ENCODE data around the gene NUDT6.

The NUDT6 gene

GRCh38 chr4:122912810-122913575, 9.4 kb downstream of the NUDT6 start:
- FAIRE-seq: peak; percentile 3

DNA sequence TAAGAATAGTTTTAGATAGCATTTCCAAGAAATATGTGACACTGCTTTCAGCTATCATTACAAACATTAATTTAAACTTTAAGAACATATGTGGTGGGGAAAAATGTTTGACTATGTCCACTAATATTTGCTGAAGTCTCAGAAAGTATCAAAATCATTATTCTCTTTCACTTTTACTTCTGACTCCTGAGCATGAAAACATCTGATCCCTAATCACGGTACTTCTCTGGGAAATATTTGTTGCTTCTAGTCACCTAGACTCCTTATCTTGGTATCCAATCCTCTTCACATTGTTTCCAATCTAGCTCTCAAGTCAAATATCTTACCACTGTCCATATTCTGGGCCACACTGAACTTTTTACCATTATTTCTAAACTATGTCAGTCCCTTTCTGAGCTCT, 10.8 kb downstream of the NUDT6 start:
- FAIRE-seq: no peak

GRCh38 chr4:122909683-122910082, 12.7 kb downstream of the NUDT6 start:
- FAIRE-seq: no peak

DNA sequence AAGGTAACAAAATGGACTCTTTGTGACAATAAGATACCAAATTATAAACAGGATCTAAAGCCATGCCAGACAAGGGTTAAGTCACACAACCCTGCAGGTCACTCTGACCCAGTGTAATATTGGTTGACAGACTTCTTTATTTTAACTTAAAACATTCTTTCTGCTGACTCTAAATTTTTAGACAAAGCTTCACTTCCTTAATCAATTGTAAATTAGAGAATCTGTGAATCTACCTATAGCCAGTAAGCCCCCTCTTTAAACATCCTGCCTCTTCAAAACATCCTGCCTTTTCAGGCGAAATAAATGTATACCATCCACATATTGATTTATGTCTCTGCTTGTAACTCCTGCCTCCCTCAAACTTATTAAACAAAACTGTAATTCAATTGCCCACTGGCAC, 14.2 kb downstream of the NUDT6 start:
- no peak for FAIRE-seq

- no peak for FAIRE-seq
These were observed 15.5 kb downstream of the NUDT6 start for GRCh38 chr4:122906859-122907305.

GRCh38 chr4:122903766-122904288, 18.6 kb downstream of the NUDT6 start:
- no peak for FAIRE-seq

GRCh38 chr4:122901247-122902010, 21.0 kb downstream of the NUDT6 start:
- peak; percentile 83 for FAIRE-seq

DNA sequence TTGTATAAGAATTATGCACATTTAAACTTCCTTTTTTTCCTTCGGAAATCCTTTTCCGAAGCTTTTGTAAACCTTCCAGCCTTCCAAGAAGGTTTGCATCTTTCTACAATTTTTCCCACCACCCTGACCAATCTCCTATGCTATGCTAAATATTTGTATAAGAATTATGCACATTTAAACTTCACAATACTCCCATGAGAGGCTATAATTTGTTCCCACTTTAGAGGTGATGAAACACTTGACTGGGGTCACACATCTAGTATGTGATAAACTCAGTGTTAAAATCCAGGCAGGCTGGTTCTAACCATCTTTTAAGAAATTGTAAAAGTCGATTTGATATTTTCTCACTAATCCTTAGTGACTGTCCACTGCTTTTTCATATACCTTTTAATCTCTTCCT, 22.1 kb downstream of the NUDT6 start:
- peak; percentile 58 for FAIRE-seq

GRCh38 chr4:122899682-122900081, 22.7 kb downstream of the NUDT6 start:
- FAIRE-seq: no peak

- peak; percentile 63 for FAIRE-seq
These were observed 23.8 kb downstream of the NUDT6 start for GRCh38 chr4:122898370-122899150.

- no peak for FAIRE-seq
These were observed 26.1 kb downstream of the NUDT6 start for GRCh38 chr4:122896270-122896669.

GRCh38 chr4:122895336-122895995, 26.9 kb downstream of the NUDT6 start:
- peak; percentile 94 for FAIRE-seq

DNA sequence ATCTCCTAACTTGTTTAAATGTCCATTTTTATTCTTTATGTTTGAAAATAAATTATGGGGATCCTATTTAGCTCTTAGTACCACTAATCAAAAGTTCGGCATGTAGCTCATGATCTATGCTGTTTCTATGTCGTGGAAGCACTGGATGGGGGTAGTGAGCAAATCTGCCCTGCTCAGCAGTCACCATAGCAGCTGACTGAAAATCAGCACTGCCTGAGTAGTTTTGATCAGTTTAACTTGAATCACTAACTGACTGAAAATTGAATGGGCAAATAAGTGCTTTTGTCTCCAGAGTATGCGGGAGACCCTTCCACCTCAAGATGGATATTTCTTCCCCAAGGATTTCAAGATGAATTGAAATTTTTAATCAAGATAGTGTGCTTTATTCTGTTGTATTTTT, 27.6 kb downstream of the NUDT6 start:
- no peak for FAIRE-seq

- FAIRE-seq: no peak
These were observed 32.1 kb downstream of the NUDT6 start for GRCh38 chr4:122890147-122890795.

GRCh38 chr4:122889726-122890125, 32.7 kb downstream of the NUDT6 start:
- FAIRE-seq: peak; percentile 30

- no peak for FAIRE-seq
These were observed 37.9 kb downstream of the NUDT6 start for GRCh38 chr4:122884499-122884898.

- FAIRE-seq: peak; percentile 77
These were observed 39.3 kb downstream of the NUDT6 start for GRCh38 chr4:122882857-122883735.

DNA sequence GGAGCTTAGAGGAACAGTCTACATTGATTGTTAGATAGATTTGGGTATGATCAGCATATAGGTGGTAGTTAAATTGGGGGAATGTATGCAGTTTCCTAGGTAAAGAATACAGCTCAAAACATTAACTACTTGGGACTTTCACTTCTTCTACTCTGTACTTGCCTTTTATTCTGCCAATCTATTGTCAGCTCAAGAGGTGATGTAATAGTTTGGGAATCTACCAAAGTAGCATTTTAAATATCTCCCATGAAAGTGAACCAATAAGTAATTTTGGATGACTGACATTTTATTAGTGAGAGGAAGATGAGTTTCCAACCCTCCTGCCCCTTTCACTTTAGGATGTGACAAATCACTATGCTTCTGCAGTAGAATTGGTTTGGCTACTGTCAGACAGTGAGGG, 43.4 kb downstream of the NUDT6 start:
- FAIRE-seq: no peak

GRCh38 chr4:122876456-122876855, 45.9 kb downstream of the NUDT6 start:
- no peak for FAIRE-seq

- no peak for FAIRE-seq
These were observed 46.4 kb downstream of the NUDT6 start for GRCh38 chr4:122875949-122876348.

Measured in G401.6 (cell line).